GM12878 (cell line): ENCODE results near the gene LPAR5. TPM values are rescaled to one million over a fixed set of nuclear protein-coding genes. Genes with fewer than 3 reads are reported as not detected.

Source experiments
- ATAC-seq: fragments of 200-7000 bp; cut with Tn5 transposase; 3 replicates; pipeline ENCODE4 v1.9.1; 2020; ENCODE audit warnings: mild to moderate bottlenecking, moderate library complexity
- BruUV-seq: library from RNA; stranded (reverse); fragments of 400-500 nt; replicated peaks from 2 replicates; lab custom pipeline; 2021; lab: Mats Ljungman, UMichigan
- CTCF ChIA-PET: fragments of 300-600 bp; sonication (Branson Sonifier 250); formaldehyde crosslinking; extraction: SDS; loops from one replicate; lab custom pipeline; 2021; ENCODE audit warnings: inconsistent platforms; lab: Yijun Ruan, JAX
- POLR2A ChIA-PET: fragments of 350-600 bp; formaldehyde crosslinking; extraction: SDS; loops from one replicate; lab custom pipeline; 2021; ENCODE audit warnings: inconsistent platforms; lab: Charles Lee
- RAD21 ChIA-PET: fragments of 300-600 bp; sonication (Branson Sonifier 250); formaldehyde crosslinking; loops from one replicate; lab custom pipeline; 2023; ENCODE audit warnings: antibody characterized with exemption; ENCODE audit not compliant: unreplicated experiment; lab: Charles Lee
- SMC1A ChIA-PET: fragments of 300-600 bp; sonication (Branson Sonifier 250); formaldehyde crosslinking; loops from one replicate; lab custom pipeline; 2023; ENCODE audit not compliant: unreplicated experiment, uncharacterized antibody; lab: Charles Lee
- DNase-seq: peaks from one replicate; pipeline ENCODE4 v3.0.0-alpha.2; 2011; ENCODE audit warnings: low read depth, low spot score
- FAIRE-seq: peaks from 3 replicates; lab custom pipeline; 2011; peaks lifted over from hg19 to GRCh38; lab: Jason Lieb, UNC
- H2AFZ ChIP-seq: 2 replicates; pipeline ENCODE4 v1.6.0; 2011; ENCODE audit warnings: low read depth, low read length, control low read depth; ENCODE audit not compliant: control insufficient read depth
- H3K27ac ChIP-seq: 2 replicates; pipeline ENCODE4 v1.5.1; 2011; ENCODE audit warnings: control low read depth; ENCODE audit not compliant: control insufficient read depth, insufficient read depth
- H3K27me3 ChIP-seq, 2 experiments: replicated peaks in 1 of 2; 2 replicates each; pipeline versions ENCODE4 v1.6.0 to v1.6.1; 2011; ENCODE audit warnings: low read length in 1 of 2; ENCODE audit not compliant: control insufficient read depth in 2 of 2, insufficient read depth in 2 of 2
- H3K36me3 ChIP-seq, 2 experiments: 2 replicates each; pipeline ENCODE4 v1.5.1; 2011; ENCODE audit warnings: low read length in 1 of 2; ENCODE audit not compliant: control insufficient read depth in 2 of 2, insufficient read depth in 2 of 2
- H3K4me1 ChIP-seq: 2 replicates; pipeline ENCODE4 v1.6.1; 2011; ENCODE audit warnings: mild to moderate bottlenecking, low read length, moderate library complexity, mixed read lengths; ENCODE audit not compliant: control insufficient read depth, insufficient read depth
- H3K4me2 ChIP-seq: 2 replicates; pipeline ENCODE4 v1.6.0; 2011; ENCODE audit warnings: control low read depth; ENCODE audit not compliant: control insufficient read depth, insufficient read depth
- H3K4me3 ChIP-seq: fragments of 200-600 bp; sonication (generic); 2 replicates; pipeline ENCODE4 v1.5.1; 2016
- H3K79me2 ChIP-seq: 2 replicates; pipeline ENCODE4 v1.6.0; 2011; ENCODE audit warnings: low read length; ENCODE audit not compliant: control insufficient read depth, insufficient read depth
- H3K9ac ChIP-seq: 2 replicates; pipeline ENCODE4 v1.8.0; 2011; ENCODE audit warnings: low read length, control low read depth, mixed read lengths; ENCODE audit not compliant: control insufficient read depth, insufficient read depth
- H3K9me3 ChIP-seq: replicated peaks from 3 replicates; pipeline ENCODE4 v1.5.1; 2011; ENCODE audit warnings: mild to moderate bottlenecking, low read length; ENCODE audit not compliant: control insufficient read depth, insufficient read depth
- H4K20me1 ChIP-seq: 2 replicates; pipeline ENCODE4 v1.6.0; 2011; ENCODE audit not compliant: control insufficient read depth, insufficient read depth
- CEBPB ChIP-seq, 2 experiments: fragments of 150-350 bp in 1 of 2; IDR thresholded peaks; 2 replicates each; pipeline ENCODE4 v1.6.1; 2012 to 2014; ENCODE audit warnings: low read depth in 2 of 2, low read length in 2 of 2, borderline replicate concordance in 1 of 2, inconsistent platforms in 1 of 2
- ETV6 ChIP-seq, 2 experiments: fragments of 450-650 bp in 1 of 2; IDR thresholded peaks in 1 of 2; conservative IDR thresholded peaks in 1 of 2; 2 replicates each; pipeline ENCODE4 v1.6.1; 2014; ENCODE audit warnings: antibody characterized with exemption in 1 of 2, borderline replicate concordance in 1 of 2, low read depth in 1 of 2, mild to moderate bottlenecking in 1 of 2, moderate library complexity in 1 of 2
- GATAD2B ChIP-seq: fragments of 450-650 bp; conservative IDR thresholded peaks from 2 replicates; pipeline ENCODE4 v1.6.1; 2017; ENCODE audit warnings: low read depth, mild to moderate bottlenecking, moderate library complexity
- JUNB ChIP-seq: IDR thresholded peaks from 2 replicates; pipeline ENCODE4 v1.6.1; 2016; ENCODE audit warnings: antibody characterized with exemption, mild to moderate bottlenecking
- WGBS: methylation state at CpG from one replicate; pipeline ENCODE4 v1.1.6; 2016; ENCODE audit warnings: low lambda C conversion rate; ENCODE audit not compliant: insufficient replicate concordance, insufficient coverage; ENCODE audit errors: missing lambda C conversion rate; 5-methylcytosine and 5-hydroxymethylcytosine counted together
- in situ Hi-C: fragments of 300-500 bp; cut with MboI; formaldehyde crosslinking; loops from 9 replicates; pipeline ENCODE4 v1.14.3; 2018; ENCODE audit warnings: mixed read lengths
- intact Hi-C: fragments of 100-400 bp; cut with micrococcal nuclease; formaldehyde crosslinking; loops from one replicate; pipeline ENCODE4 v1.14.2; 2022; ENCODE audit not compliant: unreplicated experiment
- polyA plus RNA-seq, 11 experiments: library from polyadenylated mRNA; depleted of rRNA in 4 of 11; unstranded in 6 of 11; stranded (reverse) in 5 of 11; fragments of >200 nt; fragmentation: Nextera tagmentation in 4 of 11; fragmentation: Illumina TruSeq in 1 of 11; extraction: Ambion mirVana in 4 of 11; extraction: Trizol in 1 of 11; gene quantifications; 1 replicate in 1 of 11; 2 replicates in 10 of 11; pipeline versions ENCODE4 v1.2.1 to v1.2.3, GENCODE V29; 2011 to 2016; ENCODE audit warnings: inconsistent platforms in 2 of 11, missing spikeins in 2 of 11, low read depth in 1 of 11
- total RNA-seq, 4 experiments: library from RNA; depleted of rRNA in 3 of 4; stranded (reverse); fragments of >200 nt in 3 of 4; fragmentation: Illumina TruSeq in 1 of 4; extraction: Trizol in 1 of 4; gene quantifications; 2 replicates each; pipeline versions ENCODE4 v1.2.1 to v1.2.3, GENCODE V29; 2013 to 2021
- TF ChIP-seq, protein P1 (sequence below): fragments of 450-650 bp; IDR thresholded peaks from 2 replicates; pipeline ENCODE4 v1.6.1; 2018; ENCODE audit warnings: borderline replicate concordance, mild to moderate bottlenecking; ENCODE audit not compliant: partially characterized antibody
- TF ChIP-seq, protein P2 (sequence below): fragments of 450-650 bp; IDR thresholded peaks from 2 replicates; pipeline ENCODE4 v1.6.1; 2017; ENCODE audit warnings: mild to moderate bottlenecking, low read depth, inconsistent platforms; ENCODE audit not compliant: poor library complexity, severe bottlenecking

LPAR5 gene
- total and polyA plus RNA-seq, 10 of the 15 experiments (the other 5 are each of a cell fraction or from before 2014, with no cell fraction given): 1.3 to 7.9 (median 5.3) TPM

DNA sequence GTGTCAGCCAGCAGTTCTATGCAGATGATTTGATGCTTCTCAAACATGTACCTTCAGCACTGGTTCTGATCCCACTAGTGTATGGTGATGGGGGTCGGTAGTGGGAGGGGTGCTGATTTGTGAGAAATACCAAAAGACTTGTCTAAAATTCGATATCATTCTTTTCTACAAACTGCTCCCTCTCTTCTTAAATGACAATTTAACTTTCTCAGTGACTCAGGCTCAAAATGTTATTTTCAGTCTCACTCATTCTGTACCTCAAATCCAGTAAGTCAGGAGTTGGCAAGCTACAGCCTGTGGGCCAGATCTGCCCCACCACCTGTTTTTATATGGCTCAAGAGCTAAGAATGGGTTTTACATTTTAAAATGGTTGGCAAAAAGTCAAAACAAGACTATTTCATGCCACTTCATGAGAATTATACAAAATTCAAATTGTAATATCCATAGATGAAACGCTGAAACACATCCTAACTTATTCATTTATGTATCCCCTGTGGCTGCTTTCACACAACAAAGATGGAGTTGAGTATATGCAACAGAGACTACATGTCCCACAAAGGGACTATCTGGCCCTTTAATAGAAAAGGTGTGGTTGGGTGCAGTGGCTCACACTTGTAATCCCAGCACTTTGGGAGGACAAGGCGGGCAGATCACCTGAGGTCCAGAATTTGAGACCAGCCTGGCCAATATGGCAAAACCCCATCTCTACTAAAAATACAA lies 61.0 kb downstream of the LPAR5 start:
- DNase-seq: no peak
- no peaks in the 10 kb centered on the region for H4K20me1 ChIP-seq
- H3K79me2 ChIP-seq: no peaks in the 10 kb centered on the region
- BruUV-seq: no TSS peak
- SMC1A ChIA-PET: no interaction called here
- no peak for ATAC-seq
- H3K4me3 ChIP-seq: no peak overlapping the region
- peaks cover 31 to 57% of the 10 kb centered on the region in 2 experiments for H3K36me3 ChIP-seq
- H3K4me1 ChIP-seq: no peaks in the 10 kb centered on the region
- H3K4me2 ChIP-seq: no peak overlapping the region
- TF ChIP-seq, protein P1, sequence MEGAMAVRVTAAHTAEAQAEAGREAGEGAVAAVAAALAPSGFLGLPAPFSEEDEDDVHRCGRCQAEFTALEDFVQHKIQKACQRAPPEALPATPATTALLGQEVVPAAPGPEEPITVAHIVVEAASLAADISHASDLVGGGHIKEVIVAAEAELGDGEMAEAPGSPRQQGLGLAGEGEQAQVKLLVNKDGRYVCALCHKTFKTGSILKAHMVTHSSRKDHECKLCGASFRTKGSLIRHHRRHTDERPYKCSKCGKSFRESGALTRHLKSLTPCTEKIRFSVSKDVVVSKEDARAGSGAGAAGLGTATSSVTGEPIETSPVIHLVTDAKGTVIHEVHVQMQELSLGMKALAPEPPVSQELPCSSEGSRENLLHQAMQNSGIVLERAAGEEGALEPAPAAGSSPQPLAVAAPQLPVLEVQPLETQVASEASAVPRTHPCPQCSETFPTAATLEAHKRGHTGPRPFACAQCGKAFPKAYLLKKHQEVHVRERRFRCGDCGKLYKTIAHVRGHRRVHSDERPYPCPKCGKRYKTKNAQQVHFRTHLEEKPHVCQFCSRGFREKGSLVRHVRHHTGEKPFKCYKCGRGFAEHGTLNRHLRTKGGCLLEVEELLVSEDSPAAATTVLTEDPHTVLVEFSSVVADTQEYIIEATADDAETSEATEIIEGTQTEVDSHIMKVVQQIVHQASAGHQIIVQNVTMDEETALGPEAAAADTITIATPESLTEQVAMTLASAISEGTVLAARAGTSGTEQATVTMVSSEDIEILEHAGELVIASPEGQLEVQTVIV: no peak
- TF ChIP-seq CEBPB (IDR thresholded peaks at IDR 0.05; ENCODE audit: borderline replicate concordance in 1 of 2, low read depth in 2 of 2, low read length in 2 of 2): no peak
- TF ChIP-seq ETV6 (conservative IDR thresholded peaks at IDR 0.05 in 1 of 2, IDR thresholded peaks at IDR 0.05 in 1 of 2; ENCODE audit: borderline replicate concordance in 1 of 2, low read depth in 1 of 2): no peak
- no peak for TF ChIP-seq JUNB
- TF ChIP-seq, protein P2, sequence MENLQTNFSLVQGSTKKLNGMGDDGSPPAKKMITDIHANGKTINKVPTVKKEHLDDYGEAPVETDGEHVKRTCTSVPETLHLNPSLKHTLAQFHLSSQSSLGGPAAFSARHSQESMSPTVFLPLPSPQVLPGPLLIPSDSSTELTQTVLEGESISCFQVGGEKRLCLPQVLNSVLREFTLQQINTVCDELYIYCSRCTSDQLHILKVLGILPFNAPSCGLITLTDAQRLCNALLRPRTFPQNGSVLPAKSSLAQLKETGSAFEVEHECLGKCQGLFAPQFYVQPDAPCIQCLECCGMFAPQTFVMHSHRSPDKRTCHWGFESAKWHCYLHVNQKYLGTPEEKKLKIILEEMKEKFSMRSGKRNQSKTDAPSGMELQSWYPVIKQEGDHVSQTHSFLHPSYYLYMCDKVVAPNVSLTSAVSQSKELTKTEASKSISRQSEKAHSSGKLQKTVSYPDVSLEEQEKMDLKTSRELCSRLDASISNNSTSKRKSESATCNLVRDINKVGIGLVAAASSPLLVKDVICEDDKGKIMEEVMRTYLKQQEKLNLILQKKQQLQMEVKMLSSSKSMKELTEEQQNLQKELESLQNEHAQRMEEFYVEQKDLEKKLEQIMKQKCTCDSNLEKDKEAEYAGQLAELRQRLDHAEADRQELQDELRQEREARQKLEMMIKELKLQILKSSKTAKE: no peak
- no peak for TF ChIP-seq GATAD2B
- TF ChIP-seq, all 136 proteins: peak for 0
- no peak for FAIRE-seq
- ChIA-PET POLR2A (no interaction called here), CTCF (interaction anchor here (1.0 to 1.8 kb wide), 2 partner anchors 9 to 11 kb away, joined by 3 to 4 read pairs; no protein-coding TSS in a partner anchor), RAD21 (no interaction called here)
- Histone ChIP-seq H3K27ac (no peak overlapping the region), H3K9me3 (no peaks in the 10 kb centered on the region), H3K9ac (no peak overlapping the region), H2AFZ (no peak overlapping the region), H3K27me3 (no peaks in the 10 kb centered on the region)
- 27% methylated on average over 4 of the region's 4 CpGs for WGBS
- in situ Hi-C loops (no loop called here), intact Hi-C loops (no loop called here)
